GM21447 (cell line): ENCODE measurements around the gene GJE1.

Experiments used
- ATAC-seq: cut with Tn5 transposase; IDR thresholded peaks from one replicate; pipeline ENCODE4 v1.9.1; 2021; ENCODE audit not compliant: unreplicated experiment

Gene GJE1

GRCh38 chr6:142162780-142163179, 30.1 kb downstream of the GJE1 start:
- no peak for ATAC-seq

DNA sequence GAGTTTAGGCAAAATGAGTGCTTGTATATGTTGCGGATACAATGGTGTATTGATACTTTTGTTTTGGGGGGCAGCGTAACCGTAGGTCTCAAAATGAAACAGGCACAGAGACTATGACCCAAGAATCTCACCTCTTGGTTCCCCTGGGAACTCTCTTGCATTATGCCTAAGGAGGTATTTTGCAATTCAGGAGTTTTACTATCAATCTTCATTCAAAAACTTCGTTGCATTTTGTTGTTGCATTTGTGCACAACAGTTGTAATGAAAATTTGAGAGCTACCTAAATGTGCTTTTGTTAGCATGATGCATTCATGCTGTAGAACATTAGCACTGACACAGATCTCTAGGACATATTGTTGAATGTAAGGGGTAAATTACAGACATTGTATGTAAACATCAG, 32.5 kb downstream of the GJE1 start:
- no peak for ATAC-seq

- no peak for ATAC-seq
Measured at GRCh38 chr6:142167071-142167470, 34.3 kb downstream of the GJE1 start.

DNA sequence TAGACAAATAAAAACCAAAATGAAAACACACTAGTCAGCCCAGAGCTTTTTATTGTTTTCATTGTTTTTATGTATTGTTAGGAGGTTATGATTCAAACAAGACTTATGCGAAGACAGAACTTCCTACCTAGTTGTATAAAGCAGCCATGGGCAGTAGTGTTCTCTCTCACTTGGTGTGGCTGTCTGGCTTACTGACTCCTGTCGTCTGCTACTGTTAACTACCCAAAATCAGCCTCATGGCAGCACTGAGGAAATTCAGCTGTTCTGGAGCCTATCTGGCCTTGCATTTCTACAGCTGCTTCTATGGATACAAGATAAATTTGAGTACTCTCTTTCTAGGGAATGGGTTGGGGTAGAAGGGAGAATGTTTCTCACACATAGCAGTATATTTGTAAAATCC, 34.8 kb downstream of the GJE1 start:
- ATAC-seq = no peak

DNA sequence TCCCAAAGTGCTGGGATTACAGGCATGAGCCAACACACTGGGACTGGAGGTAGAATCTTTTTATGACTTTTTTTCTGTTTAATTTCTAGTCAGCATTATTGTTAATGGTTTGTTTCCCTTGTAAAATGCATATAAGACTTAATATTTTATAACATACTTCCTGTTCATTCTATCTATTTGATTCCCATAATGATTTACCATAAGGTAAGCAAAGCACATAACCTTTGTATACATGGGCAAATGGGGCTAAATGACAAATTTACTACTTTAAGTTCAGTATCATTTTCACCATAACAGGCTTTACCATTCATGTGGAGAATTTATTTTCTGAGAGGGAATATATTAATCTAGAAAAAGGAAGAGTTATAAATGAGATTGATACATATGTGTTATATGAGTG, 38.6 kb downstream of the GJE1 start:
- no peak for ATAC-seq

GRCh38 chr6:142172758-142173157, 40.0 kb downstream of the GJE1 start:
- ATAC-seq = no peak

DNA sequence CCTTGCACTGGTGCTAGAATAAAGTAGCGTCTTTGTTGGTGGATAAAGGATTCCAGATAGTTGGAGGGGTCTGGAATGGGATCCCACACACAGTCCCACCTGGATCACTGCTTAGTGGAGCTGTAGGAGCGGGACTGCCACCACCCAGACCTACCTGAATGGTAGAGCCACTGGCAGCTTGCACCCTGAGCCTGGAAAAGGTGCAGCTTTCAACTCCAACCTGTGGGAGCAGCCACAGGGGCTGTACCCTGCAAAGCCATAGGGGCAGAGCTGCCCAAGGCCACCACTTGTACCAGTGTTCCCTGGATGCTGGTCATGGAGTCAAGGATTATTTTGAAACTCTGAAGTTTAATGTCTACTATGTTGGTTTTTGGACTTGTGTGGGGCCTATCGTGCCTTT, 41.3 kb downstream of the GJE1 start:
- ATAC-seq = no peak

GRCh38 chr6:142174703-142175102, 42.0 kb downstream of the GJE1 start:
- no peak for ATAC-seq

DNA sequence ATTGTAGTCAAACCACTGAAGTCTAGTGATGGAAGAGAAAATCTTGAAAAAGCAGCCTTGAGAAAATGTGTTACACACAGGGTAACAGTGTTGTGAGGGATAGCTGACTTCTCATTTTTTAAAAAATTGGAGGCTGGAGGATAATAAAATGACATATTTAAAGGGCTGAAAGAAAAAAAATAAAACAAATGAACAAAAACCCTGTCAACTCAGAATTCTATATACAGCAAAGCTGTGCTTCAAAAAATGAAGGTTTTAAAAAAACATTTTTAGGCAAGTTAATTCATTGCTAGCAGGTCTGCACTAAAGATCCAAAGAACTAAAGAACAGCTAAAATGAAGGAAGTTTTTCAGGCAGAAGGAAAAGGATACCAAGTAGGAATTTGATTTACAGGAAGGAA, 45.4 kb downstream of the GJE1 start:
- ATAC-seq = no peak

DNA sequence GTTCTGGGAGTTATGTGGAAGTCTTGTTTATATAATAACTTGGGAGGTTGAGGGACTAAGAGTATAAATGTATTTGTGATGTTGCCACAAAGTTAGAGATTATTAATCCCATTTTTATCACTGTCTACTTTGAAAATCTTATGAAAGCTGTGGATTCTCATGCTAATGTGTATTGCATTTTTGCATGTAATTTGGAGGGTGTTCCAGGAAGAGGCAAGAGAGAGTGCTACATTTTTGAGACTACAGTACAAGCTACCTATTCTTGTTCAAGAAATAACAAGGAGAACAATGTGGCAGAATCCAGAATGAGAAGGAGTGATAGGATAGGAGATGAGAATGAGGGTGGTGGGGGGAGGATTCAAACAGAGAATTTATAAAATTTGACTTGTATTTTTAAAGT, 49.3 kb downstream of the GJE1 start:
- ATAC-seq = no peak

- no peak for ATAC-seq
Measured at GRCh38 chr6:142183351-142183750, 50.6 kb downstream of the GJE1 start.

DNA sequence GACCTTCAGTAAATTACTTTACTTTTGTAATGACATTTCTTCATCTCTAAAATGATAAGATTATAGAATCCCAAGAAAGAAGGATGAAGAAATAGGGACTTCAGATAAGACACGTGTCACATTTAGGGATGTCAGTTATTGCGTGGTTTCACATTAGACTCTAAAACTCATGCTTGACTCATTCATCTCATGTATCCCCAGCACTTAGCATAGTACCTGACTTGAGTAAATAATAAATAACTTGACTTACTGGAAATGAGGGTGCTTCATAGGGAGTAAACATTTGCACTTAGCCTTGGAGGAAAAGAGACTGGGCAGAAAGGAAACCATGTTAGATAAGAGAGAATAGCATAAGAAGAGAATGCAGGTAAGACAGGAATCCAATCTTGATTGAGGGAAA, 51.6 kb downstream of the GJE1 start:
- ATAC-seq = no peak
